Mesendoderm (in vitro differentiated cells): ENCODE results near the gene QKI.
A peak's percentile ranks its signal among the peaks of the same experiment; 100 is the strongest.

Source experiments
- DNase-seq: peaks from one replicate; pipeline ENCODE4 v3.0.0; 2013
- H2AK5ac ChIP-seq: 2 replicates; pipeline ENCODE4 v1.6.1; 2013; ENCODE audit warnings: low read length, inconsistent platforms
- H2BK120ac ChIP-seq: 2 replicates; pipeline ENCODE4 v1.6.1; 2013; ENCODE audit warnings: low read depth, mild to moderate bottlenecking, low read length, moderate library complexity, mixed read lengths
- H2BK15ac ChIP-seq: replicated peaks from 2 replicates; pipeline ENCODE4 v1.6.1; 2013; ENCODE audit warnings: low read depth, mild to moderate bottlenecking, moderate library complexity
- H2BK5ac ChIP-seq: 2 replicates; pipeline ENCODE4 v1.6.1; 2013; ENCODE audit warnings: low read length, inconsistent platforms
- H3K18ac ChIP-seq: 2 replicates; pipeline ENCODE4 v1.6.1; 2013; ENCODE audit warnings: mild to moderate bottlenecking, low read length, mixed read lengths
- H3K23ac ChIP-seq: one replicate; pipeline ENCODE4 v1.6.1; 2013; ENCODE audit warnings: low read length
- H3K27ac ChIP-seq: 2 replicates; pipeline ENCODE4 v1.5.1; 2013; ENCODE audit warnings: low read depth, mild to moderate bottlenecking, inconsistent platforms, low read length, moderate library complexity
- H3K27me3 ChIP-seq: 2 replicates; pipeline ENCODE4 v1.6.1; 2013; ENCODE audit warnings: low read length, control low read depth, mild to moderate bottlenecking, inconsistent platforms; ENCODE audit not compliant: insufficient read depth, poor library complexity
- H3K36me3 ChIP-seq: 2 replicates; pipeline ENCODE4 v1.6.1; 2013; ENCODE audit warnings: low read length, inconsistent platforms; ENCODE audit not compliant: control insufficient read depth, insufficient read depth
- H3K4ac ChIP-seq: one replicate; pipeline ENCODE4 v1.6.1; 2013; ENCODE audit warnings: low read depth, mild to moderate bottlenecking, low read length, moderate library complexity
- H3K4me1 ChIP-seq: 2 replicates; pipeline ENCODE4 v1.6.1; 2013; ENCODE audit warnings: low read depth, low read length, inconsistent platforms; ENCODE audit not compliant: control insufficient read depth
- H3K4me2 ChIP-seq: 2 replicates; pipeline ENCODE4 v1.6.1; 2013; ENCODE audit warnings: low read length
- H3K4me3 ChIP-seq: 2 replicates; pipeline ENCODE4 v1.5.1; 2013; ENCODE audit warnings: mild to moderate bottlenecking, low read length
- H3K56ac ChIP-seq: one replicate; pipeline ENCODE4 v1.6.1; 2013; ENCODE audit warnings: low read length
- H3K79me1 ChIP-seq: 2 replicates; pipeline ENCODE4 v1.6.1; 2013; ENCODE audit warnings: low read length, inconsistent platforms
- H3K79me2 ChIP-seq: 2 replicates; pipeline ENCODE4 v1.6.1; 2013; ENCODE audit warnings: mild to moderate bottlenecking, low read length; ENCODE audit not compliant: control insufficient read depth, insufficient read depth
- H3K9ac ChIP-seq: 2 replicates; pipeline ENCODE4 v1.6.1; 2013; ENCODE audit warnings: low read length, inconsistent platforms
- H4K5ac ChIP-seq: one replicate; pipeline ENCODE4 v1.6.1; 2013; ENCODE audit warnings: low read length
- H4K8ac ChIP-seq: one replicate; pipeline ENCODE4 v1.6.1; 2013; ENCODE audit warnings: low read depth, mild to moderate bottlenecking, control low read depth, low read length, moderate library complexity
- WGBS: extraction: QIAGEN DNeasy Blood & Tissue Kit; methylation state at CpG from one replicate; pipeline ENCODE4 v1.1.7; 2013; ENCODE audit warnings: low lambda C conversion rate, missing lambda C conversion rate; ENCODE audit not compliant: insufficient coverage; ENCODE audit errors: extremely low coverage; 5-methylcytosine and 5-hydroxymethylcytosine counted together

Gene QKI

DNA sequence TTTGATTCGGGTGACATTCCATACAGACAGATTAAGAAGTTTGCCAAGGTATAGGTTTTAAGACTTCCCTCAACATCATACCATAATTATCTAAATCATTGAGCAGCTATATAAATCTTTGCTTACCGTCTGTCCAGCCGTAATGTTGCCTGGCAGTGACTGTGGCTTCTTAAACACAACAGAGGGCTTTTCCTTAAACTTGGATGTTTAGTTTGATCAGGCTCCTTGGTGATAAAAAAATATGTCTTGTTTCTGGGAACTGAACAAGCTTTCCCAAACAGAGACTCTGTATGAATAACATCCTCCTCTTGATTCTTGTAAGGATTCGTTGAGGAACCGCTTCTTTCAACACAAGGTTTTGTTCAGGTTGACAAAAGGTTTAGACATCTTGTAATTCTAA, 130.9 kb downstream of the QKI start:
- Histone ChIP-seq H3K79me1 (peaks cover 5% of the 10 kb centered on the region), H3K79me2 (peaks cover 8% of the 10 kb centered on the region), H3K18ac (no peak overlapping the region), H2BK5ac (no peak overlapping the region), H3K23ac (no peak overlapping the region), H3K36me3 (no peaks in the 10 kb centered on the region), H3K4me2 (no peak overlapping the region), H2AK5ac (no peak overlapping the region), H4K5ac (no peak overlapping the region), H3K27me3 (no peaks in the 10 kb centered on the region), H3K56ac (no peak overlapping the region), H3K4me3 (no peak overlapping the region), H2BK120ac (no peak overlapping the region), H3K4ac (no peak overlapping the region), H3K27ac (no peak overlapping the region), H3K9ac (no peak overlapping the region), H4K8ac (no peak overlapping the region), H3K4me1 (peaks cover 4% of the 10 kb centered on the region), H2BK15ac (no peak overlapping the region)
- no peak for DNase-seq
- WGBS: no CpG with 5 or more reads among the region's 5 CpGs

DNA sequence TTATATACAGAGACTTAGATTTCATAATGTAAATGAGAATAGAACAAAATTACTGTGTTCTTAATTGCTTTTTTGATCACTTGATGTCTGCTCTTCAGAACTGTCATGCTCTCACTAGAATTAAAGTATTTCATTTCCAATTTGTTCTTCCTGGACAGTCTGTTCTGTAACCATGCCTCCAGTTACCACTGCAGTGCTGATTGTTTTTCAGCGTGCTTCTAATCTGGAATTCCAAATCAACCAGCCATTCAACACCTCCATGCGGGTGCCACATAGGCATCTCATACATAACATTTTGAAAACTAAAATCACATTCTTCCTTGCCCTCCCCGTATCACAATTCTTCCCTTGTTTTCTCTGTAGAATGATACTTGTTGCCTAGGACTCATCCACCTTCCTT, 132.8 kb downstream of the QKI start:
- no peak overlapping the region for H3K56ac ChIP-seq
- peaks cover 7% of the 10 kb centered on the region for H3K79me2 ChIP-seq
- no peak for DNase-seq
- no peak overlapping the region for H4K8ac ChIP-seq
- no peak overlapping the region for H3K4me2 ChIP-seq
- H3K36me3 ChIP-seq: no peaks in the 10 kb centered on the region
- no peak overlapping the region for H3K18ac ChIP-seq
- H3K4me1 ChIP-seq: peaks cover 2% of the 10 kb centered on the region
- no peak overlapping the region for H3K9ac ChIP-seq
- no peak overlapping the region for H3K4me3 ChIP-seq
- H3K79me1 ChIP-seq: peaks cover 7% of the 10 kb centered on the region
- H2BK15ac ChIP-seq: no peak overlapping the region
- no peak overlapping the region for H3K27ac ChIP-seq
- H3K23ac ChIP-seq: no peak overlapping the region
- no peak overlapping the region for H2AK5ac ChIP-seq
- peak overlapping the region; percentile 73 for H2BK120ac ChIP-seq
- no CpG with 5 or more reads among the region's 3 CpGs for WGBS
- no peaks in the 10 kb centered on the region for H3K27me3 ChIP-seq
- H3K4ac ChIP-seq: no peak overlapping the region
- H2BK5ac ChIP-seq: no peak overlapping the region
- no peak overlapping the region for H4K5ac ChIP-seq

DNA sequence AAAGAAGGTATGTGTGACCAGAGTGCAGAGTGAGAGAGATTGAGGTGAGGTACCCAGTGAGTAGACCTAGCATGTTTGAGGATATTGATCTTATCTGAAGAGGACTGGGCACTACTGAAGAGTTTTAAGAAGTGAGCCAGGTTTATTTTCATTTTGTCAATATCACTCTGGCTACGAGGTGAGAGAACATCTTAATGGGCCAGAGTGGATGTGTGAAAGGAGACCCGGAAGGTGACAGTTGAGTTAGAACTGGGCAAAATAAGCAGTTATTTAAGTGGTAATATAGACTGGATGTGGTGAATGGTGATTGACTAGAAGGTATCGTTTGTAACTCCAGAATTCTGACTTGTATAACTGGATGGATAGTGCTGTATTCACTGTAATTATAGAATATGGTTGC, 134.1 kb downstream of the QKI start:
- no peak overlapping the region for H2BK15ac ChIP-seq
- WGBS: no CpG with 5 or more reads among the region's 3 CpGs
- H3K79me2 ChIP-seq: peaks cover 7% of the 10 kb centered on the region
- no peak overlapping the region for H3K56ac ChIP-seq
- no peak overlapping the region for H4K8ac ChIP-seq
- no peak for DNase-seq
- no peak overlapping the region for H3K4me2 ChIP-seq
- H3K79me1 ChIP-seq: peaks cover 7% of the 10 kb centered on the region
- H2BK5ac ChIP-seq: no peak overlapping the region
- no peak overlapping the region for H3K27ac ChIP-seq
- no peak overlapping the region for H4K5ac ChIP-seq
- H2BK120ac ChIP-seq: no peak overlapping the region
- no peak overlapping the region for H3K9ac ChIP-seq
- H3K27me3 ChIP-seq: no peaks in the 10 kb centered on the region
- no peaks in the 10 kb centered on the region for H3K36me3 ChIP-seq
- H3K4ac ChIP-seq: no peak overlapping the region
- H3K4me1 ChIP-seq: peaks cover 2% of the 10 kb centered on the region
- no peak overlapping the region for H3K4me3 ChIP-seq
- no peak overlapping the region for H2AK5ac ChIP-seq
- H3K18ac ChIP-seq: no peak overlapping the region
- no peak overlapping the region for H3K23ac ChIP-seq

GRCh38 chr6:163554032-163554431, 139.5 kb downstream of the QKI start:
- no peaks in the 10 kb centered on the region for H3K36me3 ChIP-seq

GRCh38 chr6:163554663-163555062, 140.1 kb downstream of the QKI start:
- Histone ChIP-seq H3K23ac (no peak overlapping the region), H2BK120ac (no peak overlapping the region), H3K36me3 (no peaks in the 10 kb centered on the region), H3K4me2 (no peak overlapping the region), H3K79me1 (peaks cover 8% of the 10 kb centered on the region), H3K27ac (no peak overlapping the region), H2BK15ac (no peak overlapping the region), H4K8ac (no peak overlapping the region), H4K5ac (no peak overlapping the region), H3K4ac (no peak overlapping the region), H3K79me2 (peaks cover 2% of the 10 kb centered on the region), H2BK5ac (no peak overlapping the region), H3K4me3 (no peak overlapping the region), H3K56ac (no peak overlapping the region), H3K18ac (no peak overlapping the region), H2AK5ac (no peak overlapping the region), H3K27me3 (no peaks in the 10 kb centered on the region), H3K4me1 (no peaks in the 10 kb centered on the region), H3K9ac (no peak overlapping the region)
- DNase-seq: peak; percentile 73
- no CpG with 5 or more reads among the region's 4 CpGs for WGBS

More at GRCh38 chr6:163554032-163554431, 139.5 kb downstream of the QKI start:
- no peak overlapping the region for H3K27ac ChIP-seq
- no peaks in the 10 kb centered on the region for H3K4me1 ChIP-seq
- H3K4ac ChIP-seq: no peak overlapping the region
- no peak overlapping the region for H2BK5ac ChIP-seq
- H4K8ac ChIP-seq: no peak overlapping the region
- no CpG with 5 or more reads among the region's 4 CpGs for WGBS
- H3K23ac ChIP-seq: no peak overlapping the region
- no peak overlapping the region for H3K4me3 ChIP-seq
- H3K9ac ChIP-seq: no peak overlapping the region
- no peak overlapping the region for H2BK15ac ChIP-seq
- H2BK120ac ChIP-seq: no peak overlapping the region
- H3K79me2 ChIP-seq: peaks cover 2% of the 10 kb centered on the region
- no peak overlapping the region for H3K18ac ChIP-seq
- H3K27me3 ChIP-seq: no peaks in the 10 kb centered on the region
- DNase-seq: no peak
- no peak overlapping the region for H3K4me2 ChIP-seq
- H2AK5ac ChIP-seq: no peak overlapping the region
- peaks cover 8% of the 10 kb centered on the region for H3K79me1 ChIP-seq
- no peak overlapping the region for H4K5ac ChIP-seq
- no peak overlapping the region for H3K56ac ChIP-seq

DNA sequence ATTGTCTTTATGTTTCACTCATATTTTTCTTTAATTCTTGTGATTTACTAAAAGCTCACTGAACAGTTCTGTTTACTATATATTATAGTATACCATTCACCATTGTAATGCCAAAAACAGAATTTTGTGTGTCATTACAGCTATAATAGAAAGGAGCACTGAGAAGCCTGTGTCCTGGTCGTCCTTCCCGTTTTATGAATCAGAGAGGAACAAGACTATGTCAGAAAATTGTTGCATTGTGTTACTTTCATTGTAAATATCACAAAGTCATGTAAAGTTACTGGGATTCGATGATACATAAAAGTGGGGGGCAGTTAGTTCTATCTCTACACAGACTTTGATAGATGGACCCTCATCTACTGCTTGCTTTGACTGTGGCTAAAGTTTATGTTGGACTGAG, 145.1 kb downstream of the QKI start:
- Histone ChIP-seq H3K27ac (no peak overlapping the region), H3K4me1 (no peaks in the 10 kb centered on the region), H3K79me2 (peaks cover 2% of the 10 kb centered on the region), H3K9ac (no peak overlapping the region), H3K18ac (no peak overlapping the region), H4K5ac (no peak overlapping the region), H3K56ac (no peak overlapping the region), H2BK120ac (no peak overlapping the region), H2AK5ac (no peak overlapping the region), H3K79me1 (peaks cover 5% of the 10 kb centered on the region), H2BK5ac (no peak overlapping the region), H2BK15ac (no peak overlapping the region), H4K8ac (no peak overlapping the region), H3K27me3 (no peaks in the 10 kb centered on the region), H3K36me3 (no peaks in the 10 kb centered on the region), H3K23ac (no peak overlapping the region), H3K4ac (no peak overlapping the region), H3K4me3 (no peak overlapping the region), H3K4me2 (no peak overlapping the region)
- no peak for DNase-seq
- no CpG with 5 or more reads among the region's 3 CpGs for WGBS
